Spleen (tissue), 7 donors: ENCODE results near the gene PDZD8.

ENCODE experiments used
- POLR2A ChIP-seq, 3 donors: fragments of 450-650 bp; IDR thresholded peaks; one replicate each; pipeline ENCODE4 v1.5.1; 2017; ENCODE audit warnings: antibody characterized with exemption in 3 of 3, mild to moderate bottlenecking in 1 of 3
- TF ChIP-seq, protein P1 (sequence below), 11 experiments: fragments of 200-600 bp in 7 of 11; fragments of 450-650 bp in 4 of 11; sonication (generic) in 4 of 11; IDR thresholded peaks in 8 of 11; conservative IDR thresholded peaks in 3 of 11; 1 replicate in 7 of 11; 2 replicates in 4 of 11; pipeline versions ENCODE4 v1.4.0 to v1.8.0; 2016 to 2021; ENCODE audit warnings: antibody characterized with exemption in 11 of 11, inconsistent platforms in 4 of 11, mild to moderate bottlenecking in 1 of 11
- donor health status: DM: no; HTN: no; CAD: no; lungs with moderate emphysema.
- donor health status: DM: no; HTN: no; CAD: no.
- donor health status: DM: no; HTN: no; CAD: no.

DNA sequence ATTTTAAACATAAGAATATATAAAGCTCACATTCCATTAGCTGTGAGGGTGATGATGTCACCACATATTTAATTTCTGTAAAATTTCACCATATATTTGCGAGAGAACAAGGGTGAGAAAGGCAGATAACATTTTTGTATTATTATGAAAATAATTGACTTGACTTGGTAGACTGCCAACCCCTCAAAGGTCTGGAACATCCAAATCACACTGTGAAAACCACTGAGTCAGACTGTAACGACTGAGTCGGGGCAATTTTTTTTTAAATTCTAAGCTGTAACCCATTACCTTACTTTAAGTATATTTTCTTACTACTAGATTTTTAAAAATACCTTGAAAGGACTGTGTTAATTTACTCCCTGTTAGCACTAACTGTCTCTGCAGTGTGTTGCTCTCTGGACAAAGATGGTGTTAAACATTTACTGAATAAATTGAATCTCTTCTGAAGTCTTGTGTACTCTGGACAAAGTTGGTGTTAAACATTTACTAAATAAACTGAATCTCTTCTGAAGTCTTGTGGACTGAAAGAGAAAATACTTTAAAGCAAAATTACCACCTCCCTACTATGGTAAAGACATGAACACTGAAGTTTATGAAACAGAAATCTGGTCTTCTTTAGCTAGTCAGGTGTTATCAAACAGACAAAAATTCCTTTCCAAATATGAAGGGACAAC is 14.1 kb downstream of the PDZD8 start:
- TF ChIP-seq, protein P1, sequence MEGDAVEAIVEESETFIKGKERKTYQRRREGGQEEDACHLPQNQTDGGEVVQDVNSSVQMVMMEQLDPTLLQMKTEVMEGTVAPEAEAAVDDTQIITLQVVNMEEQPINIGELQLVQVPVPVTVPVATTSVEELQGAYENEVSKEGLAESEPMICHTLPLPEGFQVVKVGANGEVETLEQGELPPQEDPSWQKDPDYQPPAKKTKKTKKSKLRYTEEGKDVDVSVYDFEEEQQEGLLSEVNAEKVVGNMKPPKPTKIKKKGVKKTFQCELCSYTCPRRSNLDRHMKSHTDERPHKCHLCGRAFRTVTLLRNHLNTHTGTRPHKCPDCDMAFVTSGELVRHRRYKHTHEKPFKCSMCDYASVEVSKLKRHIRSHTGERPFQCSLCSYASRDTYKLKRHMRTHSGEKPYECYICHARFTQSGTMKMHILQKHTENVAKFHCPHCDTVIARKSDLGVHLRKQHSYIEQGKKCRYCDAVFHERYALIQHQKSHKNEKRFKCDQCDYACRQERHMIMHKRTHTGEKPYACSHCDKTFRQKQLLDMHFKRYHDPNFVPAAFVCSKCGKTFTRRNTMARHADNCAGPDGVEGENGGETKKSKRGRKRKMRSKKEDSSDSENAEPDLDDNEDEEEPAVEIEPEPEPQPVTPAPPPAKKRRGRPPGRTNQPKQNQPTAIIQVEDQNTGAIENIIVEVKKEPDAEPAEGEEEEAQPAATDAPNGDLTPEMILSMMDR (IDR thresholded peaks at IDR 0.05 in 8 of 11, conservative IDR thresholded peaks at IDR 0.05 in 3 of 11) = no peak
- no peak for TF ChIP-seq POLR2A (IDR thresholded peaks at IDR 0.05)
